HG03175 (cell line): ENCODE results near the gene CATSPERE.
"Not testable (repeated sequence)": the region's sequence is repeated elsewhere in the genome, so short reads cannot be mapped to it uniquely, and the experiment has no call there.

Experiments
- ATAC-seq: cut with Tn5 transposase; IDR thresholded peaks from one replicate; pipeline ENCODE4 v1.9.1; 2021; ENCODE audit warnings: mild to moderate bottlenecking, moderate library complexity; ENCODE audit not compliant: unreplicated experiment

The CATSPERE gene

GRCh38 chr1:244515680-244516079, 54.6 kb downstream of the CATSPERE start:
- no peak for ATAC-seq

GRCh38 chr1:244536316-244536715, 75.2 kb downstream of the CATSPERE start:
- ATAC-seq = no peak

- no peak for ATAC-seq
Measured at GRCh38 chr1:244545511-244545910, 84.4 kb downstream of the CATSPERE start.

GRCh38 chr1:244548558-244549115, 87.6 kb downstream of the CATSPERE start:
- no peak for ATAC-seq

GRCh38 chr1:244552336-244552735, 91.3 kb downstream of the CATSPERE start:
- ATAC-seq = no peak

- ATAC-seq = no peak
Measured at GRCh38 chr1:244556263-244556662, 95.2 kb downstream of the CATSPERE start.

- ATAC-seq = no peak
Measured at GRCh38 chr1:244557565-244557964, 96.5 kb downstream of the CATSPERE start.

- ATAC-seq = no peak
Measured at GRCh38 chr1:244559561-244559960, 98.5 kb downstream of the CATSPERE start.

GRCh38 chr1:244562877-244563276, 101.8 kb downstream of the CATSPERE start:
- not testable (repeated sequence) for ATAC-seq

GRCh38 chr1:244573768-244574167, 112.7 kb downstream of the CATSPERE start:
- ATAC-seq = no peak

GRCh38 chr1:244576259-244576892, 115.3 kb downstream of the CATSPERE start:
- ATAC-seq = no peak

GRCh38 chr1:244578205-244578604, 117.1 kb downstream of the CATSPERE start:
- ATAC-seq = not testable (repeated sequence)

GRCh38 chr1:244583358-244583982, 122.4 kb downstream of the CATSPERE start:
- ATAC-seq = no peak

GRCh38 chr1:244585867-244586266, 124.8 kb downstream of the CATSPERE start:
- no peak for ATAC-seq

- ATAC-seq = no peak
Measured at GRCh38 chr1:244590670-244591069, 129.6 kb downstream of the CATSPERE start.

GRCh38 chr1:244598611-244599010, 137.5 kb downstream of the CATSPERE start:
- ATAC-seq = no peak

- peak; percentile 92 for ATAC-seq
Measured at GRCh38 chr1:244599937-244600350, 138.9 kb downstream of the CATSPERE start.

- no peak for ATAC-seq
Measured at GRCh38 chr1:244601336-244601735, 140.3 kb downstream of the CATSPERE start.

GRCh38 chr1:244603498-244603897, 142.4 kb downstream of the CATSPERE start:
- no peak for ATAC-seq

GRCh38 chr1:244605835-244606370, 144.8 kb downstream of the CATSPERE start:
- ATAC-seq = no peak

- ATAC-seq = no peak
Measured at GRCh38 chr1:244614113-244614836, 153.2 kb downstream of the CATSPERE start.
